Tibial artery (tissue), 4 donors: ENCODE data around the gene CRB2.
"Not testable (repeated sequence)": the region's sequence is repeated elsewhere in the genome, so short reads cannot be mapped to it uniquely, and the experiment has no call there.

Experiments used
- DNase-seq, 2 donors: peaks; one replicate each; pipeline ENCODE4 v3.0.0-alpha.2; 2019
- H3K27ac ChIP-seq, 2 donors: fragments of 200-600 bp; sonication (generic) in 1 of 2; 1 replicate in 1 of 2; 2 replicates in 1 of 2; pipeline ENCODE4 v1.5.1; 2018 to 2019; ENCODE audit warnings: mild to moderate bottlenecking in 1 of 2
- H3K27me3 ChIP-seq, 2 donors: fragments of 200-600 bp; sonication (generic) in 1 of 2; one replicate each; pipeline versions ENCODE4 v1.5.1 to v1.6.0; 2016 to 2019
- H3K36me3 ChIP-seq, 3 donors: fragments of 200-600 bp; sonication (generic) in 2 of 3; one replicate each; pipeline ENCODE4 v1.5.1; 2016 to 2019; ENCODE audit warnings: mild to moderate bottlenecking in 2 of 3
- H3K4me1 ChIP-seq, 4 donors: fragments of 200-600 bp; sonication (generic) in 2 of 4; 1 replicate in 3 of 4; 2 replicates in 1 of 4; pipeline ENCODE4 v1.5.1; 2016 to 2019
- H3K4me3 ChIP-seq, 2 donors: fragments of 200-600 bp; sonication (generic) in 1 of 2; 1 replicate in 1 of 2; 2 replicates in 1 of 2; pipeline ENCODE4 v1.5.1; 2018 to 2019; ENCODE audit warnings: mild to moderate bottlenecking in 2 of 2
- H3K9me3 ChIP-seq, 3 donors: fragments of 200-600 bp; sonication (generic) in 1 of 3; one replicate each; pipeline ENCODE4 v1.5.1; 2016 to 2019
- intact Hi-C: fragments of 100-400 bp; cut with DNase I; formaldehyde crosslinking; loops from one replicate; pipeline ENCODE4 v1.15.0; 2023; ENCODE audit warnings: low total_unique reads
- TF ChIP-seq, protein P1 (sequence below), 2 experiments: fragments of 200-600 bp in 1 of 2; fragments of 450-650 bp in 1 of 2; IDR thresholded peaks; one replicate each; pipeline ENCODE4 v1.5.1; 2017 to 2019; ENCODE audit warnings: antibody characterized with exemption in 2 of 2, mild to moderate bottlenecking in 1 of 2, moderate library complexity in 1 of 2

CRB2 gene

DNA sequence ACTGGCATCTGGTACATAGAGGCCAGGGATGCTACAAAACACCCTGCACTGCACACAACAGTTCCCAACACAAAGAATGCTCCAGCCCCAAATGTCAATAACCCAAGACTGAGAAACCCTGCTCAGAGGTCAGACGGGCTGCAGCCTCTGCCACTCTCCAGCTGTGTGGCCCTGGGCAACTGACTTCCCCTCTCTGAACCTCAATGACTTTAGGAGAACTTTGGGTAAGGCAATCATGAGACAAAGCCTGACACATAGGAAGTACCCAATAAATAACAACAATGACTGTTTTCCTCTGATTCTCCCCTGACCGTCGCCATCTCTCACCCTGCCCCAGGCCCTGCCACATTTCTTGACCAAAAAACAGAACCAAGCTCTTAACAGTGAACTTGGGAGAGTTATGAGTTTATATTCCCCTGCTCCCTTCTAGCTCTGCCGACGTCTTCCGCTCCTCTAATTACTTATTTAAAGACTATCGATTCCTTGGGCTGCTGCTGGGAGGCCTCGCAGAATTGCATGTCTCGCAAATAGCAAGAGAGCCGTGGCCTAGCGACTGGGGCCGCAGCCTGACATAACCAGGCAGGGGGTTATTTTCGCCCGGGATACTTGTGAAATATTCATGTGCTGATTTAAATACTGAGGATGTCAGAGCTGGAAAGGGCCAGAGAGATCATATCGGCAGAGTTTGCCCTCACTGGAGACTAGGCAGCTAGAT, 24.5 kb upstream of the CRB2 start:
- intact Hi-C loops = no loop called here
- DNase-seq = no peak
- TF ChIP-seq, protein P1, sequence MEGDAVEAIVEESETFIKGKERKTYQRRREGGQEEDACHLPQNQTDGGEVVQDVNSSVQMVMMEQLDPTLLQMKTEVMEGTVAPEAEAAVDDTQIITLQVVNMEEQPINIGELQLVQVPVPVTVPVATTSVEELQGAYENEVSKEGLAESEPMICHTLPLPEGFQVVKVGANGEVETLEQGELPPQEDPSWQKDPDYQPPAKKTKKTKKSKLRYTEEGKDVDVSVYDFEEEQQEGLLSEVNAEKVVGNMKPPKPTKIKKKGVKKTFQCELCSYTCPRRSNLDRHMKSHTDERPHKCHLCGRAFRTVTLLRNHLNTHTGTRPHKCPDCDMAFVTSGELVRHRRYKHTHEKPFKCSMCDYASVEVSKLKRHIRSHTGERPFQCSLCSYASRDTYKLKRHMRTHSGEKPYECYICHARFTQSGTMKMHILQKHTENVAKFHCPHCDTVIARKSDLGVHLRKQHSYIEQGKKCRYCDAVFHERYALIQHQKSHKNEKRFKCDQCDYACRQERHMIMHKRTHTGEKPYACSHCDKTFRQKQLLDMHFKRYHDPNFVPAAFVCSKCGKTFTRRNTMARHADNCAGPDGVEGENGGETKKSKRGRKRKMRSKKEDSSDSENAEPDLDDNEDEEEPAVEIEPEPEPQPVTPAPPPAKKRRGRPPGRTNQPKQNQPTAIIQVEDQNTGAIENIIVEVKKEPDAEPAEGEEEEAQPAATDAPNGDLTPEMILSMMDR (IDR thresholded peaks at IDR 0.05) = no peak
- Histone ChIP-seq H3K27me3 (peaks cover 0 to 13% of the 10 kb centered on the region in 2 donors), H3K36me3 (no peaks in the 10 kb centered on the region), H3K4me3 (no peak overlapping the region), H3K4me1 (peaks cover 0 to 10% (median 6%) of the 10 kb centered on the region in 4 donors), H3K9me3 (no peaks in the 10 kb centered on the region), H3K27ac (no peak overlapping the region)

DNA sequence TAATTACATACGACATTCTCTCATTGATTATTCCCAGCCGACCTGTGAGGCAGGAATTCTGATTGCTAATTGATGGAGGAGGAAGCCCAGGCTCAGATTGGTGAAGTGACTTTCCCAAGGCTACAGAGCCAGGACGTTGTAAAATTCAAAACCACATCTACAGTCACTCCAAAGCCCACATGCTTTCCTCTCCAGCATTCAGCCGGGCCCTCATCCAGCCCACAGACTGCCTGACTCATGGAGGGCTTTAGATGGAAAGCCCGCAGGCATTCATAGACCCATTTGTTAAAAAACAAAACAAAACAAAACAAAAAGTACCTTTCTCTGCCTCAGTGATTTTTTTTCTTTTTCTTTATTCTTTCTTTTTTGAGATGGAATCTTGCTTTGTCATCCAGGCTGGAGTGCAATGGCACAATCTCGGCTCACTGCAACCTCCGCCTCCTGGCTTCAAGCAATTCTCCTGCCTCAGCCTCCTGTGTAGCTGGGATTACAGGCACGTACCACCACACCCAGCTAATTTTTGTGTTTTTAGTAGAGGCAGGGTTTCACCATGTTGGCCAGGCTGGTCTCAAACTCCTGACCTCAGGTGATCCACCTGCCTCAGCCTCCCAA, 22.8 kb upstream of the CRB2 start:
- H3K4me1 ChIP-seq, DNase-seq, H3K9me3 ChIP-seq, H3K4me3 ChIP-seq, H3K27ac ChIP-seq, intact Hi-C loops, H3K27me3 ChIP-seq, H3K36me3 ChIP-seq: not testable (repeated sequence)

DNA sequence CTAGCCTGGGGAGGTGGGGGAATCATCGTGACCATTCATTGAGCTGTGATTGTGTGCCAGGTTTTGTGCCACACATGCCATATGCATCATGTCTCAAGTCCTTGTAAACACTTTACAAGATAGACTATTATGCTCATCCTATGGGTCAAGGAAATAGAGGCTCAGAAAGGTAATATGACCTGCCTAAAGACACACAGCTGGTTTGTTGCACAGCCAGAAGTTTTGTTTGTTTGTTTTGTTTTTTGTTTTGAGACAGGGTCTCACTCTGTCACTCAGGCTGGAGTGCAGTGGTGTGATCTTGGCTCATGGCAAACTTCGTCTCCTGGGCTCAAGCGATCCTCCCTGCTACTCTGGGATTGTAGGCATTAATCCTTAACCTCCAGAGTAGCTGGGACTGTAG, 21.4 kb upstream of the CRB2 start:
- intact Hi-C loops = no loop called here
- Histone ChIP-seq H3K36me3 (no peaks in the 10 kb centered on the region), H3K27ac (no peak overlapping the region), H3K9me3 (no peaks in the 10 kb centered on the region), H3K27me3 (no peaks in the 10 kb centered on the region), H3K4me3 (no peak overlapping the region), H3K4me1 (peaks cover 0 to 17% (median 6%) of the 10 kb centered on the region in 4 donors)
- TF ChIP-seq, protein P1 (IDR thresholded peaks at IDR 0.05) = no peak
- no peak for DNase-seq

DNA sequence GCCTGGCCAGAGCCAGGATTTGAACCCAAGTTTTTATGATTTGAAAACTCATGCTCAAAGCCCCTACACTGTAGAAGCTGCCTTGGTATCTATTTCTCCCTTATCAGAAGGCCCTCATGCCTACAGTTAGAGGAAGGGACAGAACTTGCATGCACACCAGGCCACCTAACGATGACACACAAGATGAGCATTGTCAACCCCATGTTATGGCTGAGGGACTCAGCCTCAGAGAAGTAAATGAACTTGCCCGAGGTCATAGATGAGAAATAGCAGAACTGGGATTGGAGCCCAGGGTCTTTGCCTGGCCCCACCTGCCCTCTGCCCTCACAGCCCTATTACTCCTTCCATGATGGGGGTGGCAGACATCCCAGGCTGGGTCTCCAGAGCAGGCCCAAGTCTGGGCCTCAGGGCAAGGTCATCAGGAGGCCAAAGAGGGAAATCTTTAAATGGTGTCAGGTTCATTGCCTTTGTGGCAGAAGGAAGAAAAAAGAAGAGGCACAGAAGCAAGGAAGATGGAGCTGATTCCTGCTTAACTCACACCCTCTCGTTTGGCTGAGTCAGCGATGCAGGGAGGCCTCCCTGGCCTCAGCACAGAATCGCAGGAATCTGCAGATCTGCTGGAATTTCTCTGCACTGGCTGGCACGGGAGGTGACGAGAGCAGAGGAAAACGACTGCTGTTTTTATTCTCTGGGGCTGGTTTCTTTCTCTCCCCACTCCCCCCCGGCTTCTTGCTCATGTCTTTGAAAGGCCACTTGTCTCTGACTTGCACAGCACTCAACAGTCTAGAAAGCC, 20.6 kb upstream of the CRB2 start:
- Histone ChIP-seq H3K9me3 (no peaks in the 10 kb centered on the region), H3K4me1 (peaks cover 0 to 25% (median 9%) of the 10 kb centered on the region in 4 donors), H3K27me3 (no peaks in the 10 kb centered on the region), H3K4me3 (no peak overlapping the region), H3K27ac (no peak overlapping the region), H3K36me3 (no peaks in the 10 kb centered on the region)
- TF ChIP-seq, protein P1 (IDR thresholded peaks at IDR 0.05) = no peak
- DNase-seq = no peak
- intact Hi-C loops = no loop called here

DNA sequence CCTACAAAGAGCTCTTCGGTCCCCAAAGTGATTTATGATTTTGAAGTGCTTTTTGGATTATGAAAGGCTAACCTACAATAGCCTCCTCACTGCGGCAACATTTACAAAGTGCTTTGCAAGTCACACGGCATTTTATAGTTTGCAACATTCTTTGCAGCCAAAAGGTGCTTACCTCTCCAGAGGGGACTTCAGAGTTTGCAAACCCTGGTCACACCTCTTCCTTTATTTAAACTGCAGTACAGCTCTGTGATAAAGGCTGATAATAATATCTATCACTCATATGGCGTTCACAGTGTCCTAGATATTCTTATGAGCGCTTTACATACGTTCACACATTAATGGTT, 20.0 kb upstream of the CRB2 start:
- TF ChIP-seq, protein P1 (IDR thresholded peaks at IDR 0.05) = no peak
- Histone ChIP-seq H3K27ac (no peak overlapping the region), H3K4me1 (peaks cover 0 to 29% (median 9%) of the 10 kb centered on the region in 4 donors), H3K27me3 (no peaks in the 10 kb centered on the region), H3K9me3 (no peaks in the 10 kb centered on the region), H3K4me3 (no peak overlapping the region), H3K36me3 (no peaks in the 10 kb centered on the region)
- intact Hi-C loops = no loop called here
- DNase-seq = no peak

DNA sequence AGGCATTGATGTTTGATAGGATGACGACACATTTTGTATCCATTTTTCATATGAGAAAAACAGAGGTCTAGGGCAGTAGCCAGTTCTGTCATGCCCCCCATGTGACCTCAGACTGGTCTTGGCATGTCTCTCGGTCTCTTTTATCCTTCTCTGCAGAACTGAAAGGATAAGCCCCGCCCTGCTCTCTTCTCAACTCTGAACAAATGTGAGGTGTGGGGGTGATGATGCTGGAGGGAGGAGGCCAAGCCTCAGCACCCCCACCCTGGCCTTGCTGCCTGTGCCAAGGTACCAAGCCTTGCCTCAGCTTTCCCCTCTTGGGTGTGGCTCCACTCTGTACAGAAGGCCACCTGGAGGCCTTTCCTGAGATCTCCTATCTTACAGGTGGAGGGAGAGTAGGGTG, 19.5 kb upstream of the CRB2 start:
- intact Hi-C loops = no loop called here
- no peaks in the 10 kb centered on the region for H3K9me3 ChIP-seq
- peaks cover 0 to 29% (median 9%) of the 10 kb centered on the region in 4 donors for H3K4me1 ChIP-seq
- DNase-seq = no peak
- no peak overlapping the region for H3K4me3 ChIP-seq
- H3K36me3 ChIP-seq = no peaks in the 10 kb centered on the region
- H3K27ac ChIP-seq = no peak overlapping the region
- TF ChIP-seq, protein P1 (IDR thresholded peaks at IDR 0.05) = no peak
- H3K27me3 ChIP-seq = no peaks in the 10 kb centered on the region
